ENCODE measurements around the gene GTF3C2.

GTF3C2 gene

GRCh38 chr2:27291865-27292264 lies 64.7 kb downstream of the GTF3C2 start:
- no peak for DNase-seq

- no peak for DNase-seq
These were observed 66.0 kb downstream of the GTF3C2 start for GRCh38 chr2:27290549-27290948.

GRCh38 chr2:27288610-27289009 lies 68.0 kb downstream of the GTF3C2 start:
- no peak for DNase-seq

GRCh38 chr2:27285481-27285880 lies 71.1 kb downstream of the GTF3C2 start:
- no peak for DNase-seq

- DNase-seq, result no peak
These were observed 71.6 kb downstream of the GTF3C2 start for GRCh38 chr2:27284996-27285395.

GRCh38 chr2:27282892-27283291 lies 73.7 kb downstream of the GTF3C2 start:
- no peak for DNase-seq

GRCh38 chr2:27281855-27282559 lies 74.6 kb downstream of the GTF3C2 start, which contains the start of gene TRIM54:
TSS of gene TRIM54 (plus strand) at chr2:27282429. CDS start at chr2:27282732, 303 bp downstream.
- no peak for DNase-seq

GRCh38 chr2:27281442-27281841 lies 75.1 kb downstream of the GTF3C2 start:
- DNase-seq, result no peak

GRCh38 chr2:27280826-27281225 lies 75.7 kb downstream of the GTF3C2 start:
- DNase-seq, result no peak

- no peak for DNase-seq
These were observed 78.6 kb downstream of the GTF3C2 start for GRCh38 chr2:27278010-27278409.

All from activated naive CD4-positive, alpha-beta T cell (primary cell).